Left ventricle myocardium inferior (tissue), 1 donor: ENCODE data around the gene RPS6KA2. TPM values are rescaled to one million over a fixed set of nuclear protein-coding genes. Genes with fewer than 3 reads are reported as not detected.

Experiments
- DNase-seq: peaks from one replicate; pipeline ENCODE4 v3.0.0-alpha.2; 2020
- H3K27ac ChIP-seq: fragments of 200-600 bp; replicated peaks from 2 replicates; pipeline ENCODE4 v1.8.0; 2021
- H3K27me3 ChIP-seq: fragments of 200-600 bp; 2 replicates; pipeline ENCODE4 v1.8.0; 2021; ENCODE audit warnings: low read depth
- H3K36me3 ChIP-seq: fragments of 200-600 bp; 2 replicates; pipeline ENCODE4 v1.8.0; 2021
- H3K4me1 ChIP-seq: fragments of 200-600 bp; 2 replicates; pipeline ENCODE4 v1.8.0; 2021
- H3K4me3 ChIP-seq: fragments of 200-600 bp; 2 replicates; pipeline ENCODE4 v1.8.0; 2021; ENCODE audit warnings: mild to moderate bottlenecking, moderate library complexity
- H3K9me3 ChIP-seq: fragments of 200-600 bp; replicated peaks from 2 replicates; pipeline ENCODE4 v1.8.0; 2021
- intact Hi-C: fragments of 100-400 bp; cut with micrococcal nuclease; formaldehyde crosslinking; loops from one replicate; pipeline ENCODE4 v1.11.0; 2022
- total RNA-seq: library from RNA; stranded (reverse); fragmentation: NEBNext Ultra II Directional; extraction: Animal tissue kit (Norgen Biotek cat#: 25700); gene quantifications from one replicate; pipeline ENCODE4 v1.2.1, GENCODE V29; 2021
- TF ChIP-seq, protein P1 (sequence below): fragments of 200-600 bp; IDR thresholded peaks from 2 replicates; pipeline ENCODE4 v1.8.0; 2021; ENCODE audit warnings: antibody characterized with exemption, mild to moderate bottlenecking, borderline replicate concordance
- donor health status: DM: no; HTN: yes; CAD: no; lungs with severe emphysema.

The RPS6KA2 gene
- total RNA-seq, 1 donor from 2014 or later: 77.2 TPM

DNA sequence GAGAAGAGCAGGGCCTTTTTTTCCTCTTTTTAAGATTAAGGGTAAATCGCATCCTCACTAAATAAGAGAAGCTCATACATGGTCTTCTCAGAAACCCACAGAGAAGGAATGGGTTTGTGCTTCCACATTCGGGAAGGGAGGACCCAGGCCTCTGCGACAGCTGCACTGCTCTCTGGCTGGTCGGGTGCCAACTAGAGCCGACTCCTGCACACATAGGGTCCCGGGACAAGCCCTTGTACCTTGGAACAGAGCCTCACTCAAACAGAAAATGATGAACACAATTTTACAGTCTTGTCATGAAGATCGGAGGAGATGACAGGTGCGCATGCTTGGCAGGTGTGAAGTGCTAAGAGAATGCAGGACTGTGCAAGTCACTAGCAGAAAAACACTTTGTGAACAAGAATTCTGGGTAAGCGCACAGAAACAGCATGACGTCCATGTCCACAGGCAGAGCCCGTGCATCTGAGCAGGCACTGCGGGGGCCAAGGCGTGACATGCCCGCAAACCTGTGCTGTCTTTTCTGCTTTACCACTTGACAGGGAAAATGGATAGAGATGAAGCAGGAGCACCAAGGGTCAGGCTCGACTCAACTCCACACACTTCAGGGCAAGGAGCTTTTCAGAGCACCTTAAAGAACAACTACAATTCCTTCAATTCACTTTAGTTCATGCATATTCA is 143.3 kb downstream of the RPS6KA2 start:
- Histone ChIP-seq H3K4me3 (no peak overlapping the region), H3K27ac (no peak overlapping the region), H3K4me1 (peaks cover 13% of the 10 kb centered on the region), H3K9me3 (no peaks in the 10 kb centered on the region), H3K36me3 (peaks cover 57% of the 10 kb centered on the region), H3K27me3 (no peaks in the 10 kb centered on the region)
- DNase-seq: peak; percentile 7
- TF ChIP-seq, protein P1, sequence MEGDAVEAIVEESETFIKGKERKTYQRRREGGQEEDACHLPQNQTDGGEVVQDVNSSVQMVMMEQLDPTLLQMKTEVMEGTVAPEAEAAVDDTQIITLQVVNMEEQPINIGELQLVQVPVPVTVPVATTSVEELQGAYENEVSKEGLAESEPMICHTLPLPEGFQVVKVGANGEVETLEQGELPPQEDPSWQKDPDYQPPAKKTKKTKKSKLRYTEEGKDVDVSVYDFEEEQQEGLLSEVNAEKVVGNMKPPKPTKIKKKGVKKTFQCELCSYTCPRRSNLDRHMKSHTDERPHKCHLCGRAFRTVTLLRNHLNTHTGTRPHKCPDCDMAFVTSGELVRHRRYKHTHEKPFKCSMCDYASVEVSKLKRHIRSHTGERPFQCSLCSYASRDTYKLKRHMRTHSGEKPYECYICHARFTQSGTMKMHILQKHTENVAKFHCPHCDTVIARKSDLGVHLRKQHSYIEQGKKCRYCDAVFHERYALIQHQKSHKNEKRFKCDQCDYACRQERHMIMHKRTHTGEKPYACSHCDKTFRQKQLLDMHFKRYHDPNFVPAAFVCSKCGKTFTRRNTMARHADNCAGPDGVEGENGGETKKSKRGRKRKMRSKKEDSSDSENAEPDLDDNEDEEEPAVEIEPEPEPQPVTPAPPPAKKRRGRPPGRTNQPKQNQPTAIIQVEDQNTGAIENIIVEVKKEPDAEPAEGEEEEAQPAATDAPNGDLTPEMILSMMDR: no peak
- intact Hi-C loops: no loop called here

GRCh38 chr6:166483026-166483425 is 144.0 kb downstream of the RPS6KA2 start:
- Histone ChIP-seq H3K27me3 (no peaks in the 10 kb centered on the region), H3K36me3 (peaks cover 63% of the 10 kb centered on the region), H3K4me3 (no peak overlapping the region), H3K27ac (no peak overlapping the region), H3K9me3 (no peaks in the 10 kb centered on the region), H3K4me1 (peaks cover 7% of the 10 kb centered on the region)
- intact Hi-C loops: no loop called here
- TF ChIP-seq, protein P1: no peak
- DNase-seq: peak; percentile 12

DNA sequence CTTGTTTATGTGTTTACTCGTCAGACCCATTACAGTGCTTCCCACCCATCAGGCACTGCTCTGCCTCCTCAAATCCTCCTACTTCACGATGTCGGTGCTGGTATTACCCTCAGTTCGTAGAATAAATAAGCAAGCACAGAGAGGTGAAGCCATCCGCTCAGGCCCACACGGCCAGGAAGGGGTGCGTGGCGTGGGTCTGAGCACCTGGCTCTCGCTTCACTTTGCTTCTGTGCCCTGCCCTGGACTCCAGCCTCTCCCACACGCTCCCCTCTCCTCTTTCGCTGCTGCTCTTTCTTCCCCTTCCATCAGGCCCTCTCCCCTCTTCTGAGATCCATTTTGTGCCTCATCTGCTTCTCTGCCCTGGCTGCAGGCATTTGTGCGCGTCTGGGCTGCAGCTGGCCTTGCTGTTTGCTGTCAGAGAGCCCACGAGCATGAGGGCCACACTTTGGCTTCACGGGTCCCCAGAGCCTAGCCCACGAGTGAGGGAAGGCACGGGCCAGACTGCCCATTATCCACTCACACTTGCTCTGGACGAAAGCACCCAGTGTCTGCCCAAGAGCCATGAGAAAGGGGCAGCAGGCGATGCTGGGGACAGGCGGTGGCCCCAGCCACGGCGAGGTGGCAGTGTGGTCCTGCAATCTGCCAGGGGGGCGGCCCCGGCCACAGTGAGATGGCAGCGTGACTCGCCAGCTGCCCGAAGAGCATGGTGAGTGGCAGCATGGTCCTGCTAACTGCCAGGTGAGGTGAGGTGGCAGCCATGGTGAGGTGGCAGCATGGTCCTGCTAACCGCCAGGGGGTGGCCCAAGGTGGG is 148.1 kb downstream of the RPS6KA2 start:
- Histone ChIP-seq H3K4me3 (no peak overlapping the region), H3K9me3 (no peaks in the 10 kb centered on the region), H3K27me3 (no peaks in the 10 kb centered on the region), H3K4me1 (no peaks in the 10 kb centered on the region), H3K36me3 (peaks cover 51% of the 10 kb centered on the region), H3K27ac (no peak overlapping the region)
- intact Hi-C loops: no loop called here
- TF ChIP-seq, protein P1: no peak
- DNase-seq: peak; percentile 7

DNA sequence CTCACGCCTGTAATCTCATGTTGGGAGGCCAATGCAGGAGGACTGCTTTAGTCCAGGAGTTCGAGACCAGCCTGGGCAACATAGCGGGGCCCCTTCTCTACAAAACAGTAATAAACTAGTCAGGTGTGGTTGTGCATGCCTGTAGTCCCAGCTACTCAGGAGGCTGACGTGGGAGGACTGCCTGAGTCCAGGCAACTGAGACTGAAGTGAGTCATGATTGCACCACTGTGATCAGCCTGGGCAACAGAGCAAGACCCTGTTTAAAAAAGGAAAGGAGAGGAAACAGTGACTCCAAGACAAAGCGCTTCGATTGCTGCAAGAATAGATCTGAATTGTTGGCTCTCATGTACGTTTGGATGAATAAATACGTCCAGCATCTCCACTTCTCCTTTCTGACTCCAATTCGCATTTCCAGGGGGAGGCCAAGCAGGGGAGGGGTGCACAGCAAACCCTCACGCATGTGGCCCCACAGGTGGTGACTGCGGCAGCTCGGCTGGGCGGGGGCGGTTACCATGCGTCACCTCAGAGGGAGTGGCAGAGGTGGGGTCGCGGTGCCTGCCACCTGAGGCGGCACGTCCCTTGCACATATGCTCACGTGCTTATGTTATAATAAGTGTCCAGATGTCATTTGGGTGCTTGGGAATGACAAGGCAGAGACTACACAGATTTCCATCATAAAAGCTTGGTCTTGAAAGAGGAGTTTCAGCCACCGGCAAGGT is 149.2 kb downstream of the RPS6KA2 start:
- H3K36me3 ChIP-seq: peaks cover 53% of the 10 kb centered on the region
- TF ChIP-seq, protein P1: no peak
- intact Hi-C loops: no loop called here

DNA sequence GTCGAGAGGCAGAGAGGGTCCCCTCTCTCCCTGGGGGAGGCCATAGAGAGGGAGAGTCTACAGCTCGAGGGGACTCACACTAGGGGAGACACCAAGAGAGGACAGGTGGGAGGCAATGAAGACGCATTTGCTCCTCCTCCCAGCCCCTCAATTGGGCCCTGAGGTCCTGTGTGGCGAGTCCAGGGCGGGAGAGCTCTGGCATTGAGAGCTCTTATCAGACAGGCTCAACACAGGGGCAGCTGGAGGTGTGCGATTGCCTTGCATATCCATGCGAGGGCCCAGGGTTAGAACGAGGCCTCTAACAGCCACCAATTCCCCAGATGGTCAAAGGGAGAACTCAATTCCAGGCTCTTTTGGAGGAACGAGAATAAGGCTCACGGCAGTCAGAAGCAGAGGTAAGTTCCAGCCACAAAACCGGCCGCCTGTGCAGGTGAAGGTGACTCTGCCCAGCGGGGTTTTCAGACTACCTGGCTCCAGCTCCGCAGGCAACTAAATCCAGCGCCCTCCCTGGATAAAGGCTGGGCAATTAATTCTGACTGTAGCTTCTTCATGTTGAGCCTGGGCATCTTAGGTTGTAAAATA is 150.3 kb downstream of the RPS6KA2 start:
- intact Hi-C loops: no loop called here
- no peaks in the 10 kb centered on the region for H3K4me1 ChIP-seq
- no peak overlapping the region for H3K4me3 ChIP-seq
- H3K36me3 ChIP-seq: peaks cover 53% of the 10 kb centered on the region
- DNase-seq: no peak
- H3K27ac ChIP-seq: no peak overlapping the region
- no peaks in the 10 kb centered on the region for H3K27me3 ChIP-seq
- H3K9me3 ChIP-seq: no peaks in the 10 kb centered on the region
- TF ChIP-seq, protein P1: no peak

More for the DNA sequence above, 149.2 kb downstream of the RPS6KA2 start:
- H3K9me3 ChIP-seq: no peaks in the 10 kb centered on the region
- H3K27ac ChIP-seq: no peak overlapping the region
- no peaks in the 10 kb centered on the region for H3K27me3 ChIP-seq
- no peak overlapping the region for H3K4me3 ChIP-seq
- DNase-seq: no peak
- no peaks in the 10 kb centered on the region for H3K4me1 ChIP-seq
